ENCODE results near the gene OS9.

DNA sequence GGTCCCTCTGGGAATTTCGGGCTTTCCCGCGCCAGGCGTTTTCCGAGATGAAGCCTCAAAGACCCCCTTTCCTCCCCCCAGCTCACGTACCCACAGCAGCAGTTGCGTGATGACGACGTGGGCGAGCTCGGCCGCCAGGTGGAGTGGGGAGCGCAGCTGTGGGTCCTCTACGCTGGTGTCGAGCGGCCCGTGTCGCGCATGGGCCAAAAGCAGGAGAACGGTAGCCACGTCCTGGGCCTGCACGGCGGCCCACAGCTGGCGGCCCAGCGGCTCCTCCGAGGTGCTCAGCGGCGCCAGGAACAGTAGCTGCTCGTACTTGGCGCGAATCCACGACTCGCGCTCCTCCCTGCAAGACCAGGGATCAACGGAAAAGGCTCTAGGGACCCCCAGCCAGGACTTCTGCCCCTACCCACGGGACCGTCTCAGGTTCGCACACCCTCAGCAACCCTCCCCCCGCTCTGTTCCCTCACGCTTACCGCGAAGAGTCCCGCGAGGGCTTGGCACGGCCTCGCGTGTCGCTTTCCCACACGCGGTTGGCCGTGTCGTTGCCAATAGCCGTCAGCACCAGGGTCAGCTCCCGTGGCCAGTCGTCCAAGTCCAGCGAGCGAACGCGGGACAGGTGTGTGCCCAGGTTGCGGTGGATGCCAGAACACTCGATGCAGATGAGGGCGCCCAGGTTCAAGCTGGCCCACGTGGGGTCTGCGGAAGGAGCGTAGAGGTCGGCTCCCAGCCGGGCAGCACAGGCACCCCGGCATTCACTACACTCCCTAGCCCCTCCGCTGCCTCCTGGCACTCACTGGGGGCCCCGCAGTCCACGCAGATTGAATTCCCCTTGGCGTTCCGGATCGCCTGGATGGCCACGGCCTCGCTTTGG, 33.2 kb downstream of the OS9 start:
- TF ChIP-seq, protein P1, sequence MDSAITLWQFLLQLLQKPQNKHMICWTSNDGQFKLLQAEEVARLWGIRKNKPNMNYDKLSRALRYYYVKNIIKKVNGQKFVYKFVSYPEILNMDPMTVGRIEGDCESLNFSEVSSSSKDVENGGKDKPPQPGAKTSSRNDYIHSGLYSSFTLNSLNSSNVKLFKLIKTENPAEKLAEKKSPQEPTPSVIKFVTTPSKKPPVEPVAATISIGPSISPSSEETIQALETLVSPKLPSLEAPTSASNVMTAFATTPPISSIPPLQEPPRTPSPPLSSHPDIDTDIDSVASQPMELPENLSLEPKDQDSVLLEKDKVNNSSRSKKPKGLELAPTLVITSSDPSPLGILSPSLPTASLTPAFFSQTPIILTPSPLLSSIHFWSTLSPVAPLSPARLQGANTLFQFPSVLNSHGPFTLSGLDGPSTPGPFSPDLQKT (IDR thresholded peaks at IDR 0.05; ENCODE audit: borderline replicate concordance, low read depth, low read length) = no peak
- TF ChIP-seq SP7 (tag by site-specific recombination; IDR thresholded peaks at IDR 0.05) = no peak
- TF ChIP-seq, protein P2, sequence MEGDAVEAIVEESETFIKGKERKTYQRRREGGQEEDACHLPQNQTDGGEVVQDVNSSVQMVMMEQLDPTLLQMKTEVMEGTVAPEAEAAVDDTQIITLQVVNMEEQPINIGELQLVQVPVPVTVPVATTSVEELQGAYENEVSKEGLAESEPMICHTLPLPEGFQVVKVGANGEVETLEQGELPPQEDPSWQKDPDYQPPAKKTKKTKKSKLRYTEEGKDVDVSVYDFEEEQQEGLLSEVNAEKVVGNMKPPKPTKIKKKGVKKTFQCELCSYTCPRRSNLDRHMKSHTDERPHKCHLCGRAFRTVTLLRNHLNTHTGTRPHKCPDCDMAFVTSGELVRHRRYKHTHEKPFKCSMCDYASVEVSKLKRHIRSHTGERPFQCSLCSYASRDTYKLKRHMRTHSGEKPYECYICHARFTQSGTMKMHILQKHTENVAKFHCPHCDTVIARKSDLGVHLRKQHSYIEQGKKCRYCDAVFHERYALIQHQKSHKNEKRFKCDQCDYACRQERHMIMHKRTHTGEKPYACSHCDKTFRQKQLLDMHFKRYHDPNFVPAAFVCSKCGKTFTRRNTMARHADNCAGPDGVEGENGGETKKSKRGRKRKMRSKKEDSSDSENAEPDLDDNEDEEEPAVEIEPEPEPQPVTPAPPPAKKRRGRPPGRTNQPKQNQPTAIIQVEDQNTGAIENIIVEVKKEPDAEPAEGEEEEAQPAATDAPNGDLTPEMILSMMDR (tag by site-specific recombination; IDR thresholded peaks at IDR 0.05) = no peak
- no peak for TF ChIP-seq ZNF23 (tag by site-specific recombination; IDR thresholded peaks at IDR 0.05; ENCODE audit: borderline replicate concordance)
- TF ChIP-seq ZNF449 (tag by site-specific recombination; IDR thresholded peaks at IDR 0.05) = no peak

All from HEK293 (cell line).